HPDE6-E6E7 (cell line): ENCODE measurements around the gene COL23A1.

Source experiments
- DNase-seq: peaks from one replicate; pipeline ENCODE4 v3.0.0; 2011; ENCODE audit warnings: missing footprints; ENCODE audit errors: extremely low spot score

Gene COL23A1

GRCh38 chr5:178477802-178478201, 112.4 kb downstream of the COL23A1 start:
- no peak for DNase-seq

- no peak for DNase-seq
Measured at GRCh38 chr5:178476972-178477754, 113.0 kb downstream of the COL23A1 start.

- no peak for DNase-seq
Measured at GRCh38 chr5:178476531-178476930, 113.7 kb downstream of the COL23A1 start.

GRCh38 chr5:178475422-178475821, 114.8 kb downstream of the COL23A1 start:
- DNase-seq = no peak

GRCh38 chr5:178474562-178475184, 115.5 kb downstream of the COL23A1 start:
- no peak for DNase-seq

GRCh38 chr5:178473854-178474253, 116.3 kb downstream of the COL23A1 start:
- no peak for DNase-seq

GRCh38 chr5:178472138-178472537, 118.1 kb downstream of the COL23A1 start:
- no peak for DNase-seq

- no peak for DNase-seq
Measured at GRCh38 chr5:178471711-178472110, 118.5 kb downstream of the COL23A1 start.

- no peak for DNase-seq
Measured at GRCh38 chr5:178470760-178471025, 119.5 kb downstream of the COL23A1 start.

GRCh38 chr5:178469975-178470759, 120.0 kb downstream of the COL23A1 start:
- no peak for DNase-seq

GRCh38 chr5:178469011-178469974, 120.9 kb downstream of the COL23A1 start:
- no peak for DNase-seq

GRCh38 chr5:178468196-178468685, 122.0 kb downstream of the COL23A1 start:
- no peak for DNase-seq

- no peak for DNase-seq
Measured at GRCh38 chr5:178467568-178468195, 122.5 kb downstream of the COL23A1 start.

GRCh38 chr5:178467205-178467567, 123.0 kb downstream of the COL23A1 start:
- no peak for DNase-seq

GRCh38 chr5:178466342-178466741, 123.9 kb downstream of the COL23A1 start:
- no peak for DNase-seq

- DNase-seq = no peak
Measured at GRCh38 chr5:178465861-178466288, 124.3 kb downstream of the COL23A1 start.

- DNase-seq = no peak
Measured at GRCh38 chr5:178465228-178465860, 124.8 kb downstream of the COL23A1 start.

GRCh38 chr5:178464431-178465048, 125.7 kb downstream of the COL23A1 start:
- no peak for DNase-seq

GRCh38 chr5:178463321-178464155, 126.7 kb downstream of the COL23A1 start:
- DNase-seq = no peak
